Heart left ventricle (tissue), 16 donors: ENCODE data around the gene TATDN2. TPM values are rescaled to one million over a fixed set of nuclear protein-coding genes. Genes with fewer than 3 reads are reported as not detected.

ENCODE experiments used
- ATAC-seq, 4 donors: fragments of 200-7000 bp; cut with Tn5 transposase; one replicate each; pipeline ENCODE4 v1.9.1; 2020 to 2022; ENCODE audit warnings: moderate library complexity in 4 of 4, mild to moderate bottlenecking in 3 of 4, moderate number of reproducible peaks in 1 of 4
- DNase-seq, 5 donors: peaks; one replicate each; pipeline ENCODE4 v3.0.0-alpha.2; 2020
- H3K27ac ChIP-seq, 12 donors: fragments of 200-600 bp; sonication (generic) in 4 of 12; one replicate each; pipeline versions ENCODE4 v1.5.0 to v1.8.0; 2016 to 2022; ENCODE audit warnings: mild to moderate bottlenecking in 2 of 12
- H3K27me3 ChIP-seq, 9 donors: fragments of 200-600 bp; sonication (generic) in 2 of 9; one replicate each; pipeline versions ENCODE4 v1.5.1 to v1.8.0; 2016 to 2022; ENCODE audit warnings: mild to moderate bottlenecking in 3 of 9
- H3K36me3 ChIP-seq, 9 donors: fragments of 200-600 bp; sonication (generic) in 2 of 9; one replicate each; pipeline versions ENCODE4 v1.5.0 to v1.8.0; 2018 to 2022; ENCODE audit warnings: mild to moderate bottlenecking in 2 of 9
- H3K4me1 ChIP-seq, 12 donors: fragments of 200-600 bp; sonication (generic) in 4 of 12; one replicate each; pipeline versions ENCODE4 v1.5.0 to v1.8.0; 2016 to 2022; ENCODE audit warnings: mild to moderate bottlenecking in 3 of 12
- H3K4me3 ChIP-seq, 12 donors: fragments of 200-600 bp; sonication (generic) in 4 of 12; one replicate each; pipeline versions ENCODE4 v1.5.0 to v1.8.0; 2017 to 2022; ENCODE audit warnings: mild to moderate bottlenecking in 9 of 12, moderate library complexity in 4 of 12
- H3K9me3 ChIP-seq, 12 donors: fragments of 200-600 bp; sonication (generic) in 4 of 12; one replicate each; pipeline versions ENCODE4 v1.5.0 to v1.8.0; 2016 to 2022; ENCODE audit warnings: mild to moderate bottlenecking in 1 of 12
- CTCF ChIP-seq, 12 donors: fragments of 200-600 bp; sonication (generic) in 4 of 12; IDR thresholded peaks; one replicate each; pipeline versions ENCODE4 v1.5.0 to v1.8.0; 2018 to 2022; ENCODE audit warnings: antibody characterized with exemption in 12 of 12, mild to moderate bottlenecking in 5 of 12
- POLR2A ChIP-seq, 2 donors: fragments of 450-650 bp; IDR thresholded peaks; one replicate each; pipeline ENCODE4 v1.6.1; 2017; ENCODE audit warnings: antibody characterized with exemption in 2 of 2, mild to moderate bottlenecking in 2 of 2, moderate library complexity in 2 of 2
- WGBS, 4 donors: extraction: QIAGEN DNeasy Blood & Tissue Kit in 2 of 4; methylation state at CpG; one replicate each; pipeline versions ENCODE4 v1.1.5 to v1.1.7; 2013 to 2018; 5-methylcytosine and 5-hydroxymethylcytosine counted together
- intact Hi-C, 10 donors: fragments of 100-400 bp; cut with DNase I; formaldehyde crosslinking; loops; one replicate each; pipeline versions ENCODE4 v1.11.1 to v1.14.2; 2022
- polyA plus RNA-seq, 2 donors: library from polyadenylated mRNA; stranded (reverse); fragments of 200-250 nt; gene quantifications; one replicate each; pipeline ENCODE4 v1.2.3, GENCODE V29; 2013
- total RNA-seq, 9 donors: library from RNA; depleted of rRNA in 2 of 9; stranded (reverse); fragments of >200 nt in 2 of 9; fragmentation: NEBNext Ultra II Directional in 3 of 9; extraction: Animal tissue kit (Norgen Biotek cat#: 25700) in 3 of 9; gene quantifications; one replicate each; pipeline versions ENCODE4 v1.1.0 to v1.2.4, GENCODE V29; 2016 to 2023
- donor health status: ischemic (EF 13 %, LVEDD 7.1; RV severe dilation, severe dysfunction).
- donor health status: healthy with polysubstance abuse.
- donor health status: DM: no; HTN: yes; CAD: no.
- donor health status: DM: no; HTN: no; CAD: no.
- donor health status: ischemic (EF 25% LVEDD 6.9; RV normal size, moderate dysfunction).
- donor health status: ischemic (EF 25% LVEDD 5.7; RV mildly dilated, moderate dysfunction).
- donor health status: healthy.
- donor health status: DM: yes; HTN: yes; CAD: no.
- donor health status: ischemic (EF 35%, LVEDD 5.7; RV mildly dilated, moderate dysfunction).
- donor health status: nonischemic (EF 11% LVEDD 7.7; RV severe dilation, severe dysfunction).
- donor health status: DM: yes; HTN: yes; CAD: no.
- donor health status: PGD.
- donor health status: ischemic (EF 29% LVEDD 5.4; RV normal size, mild dysfunction).
- donor health status: nonischemic (EF 23%, LVEDD 6.1; RV moderate dilation, normal function).

The TATDN2 gene
- total and polyA plus RNA-seq, 11 donors: 8.6 to 31.6 (median 16.8) TPM

- no peaks in the 10 kb centered on the region for H3K9me3 ChIP-seq
- intact Hi-C loops: no loop called here
- no peak for ATAC-seq
- WGBS, 4 donors: 86 to 94% (median 89%) methylated on average over 4 of the region's 4 CpGs
- no peak for DNase-seq
- no peaks in the 10 kb centered on the region for H3K27me3 ChIP-seq
- peaks cover 0 to 26% (median 1%) of the 10 kb centered on the region in 12 donors for H3K4me1 ChIP-seq
- no peak overlapping the region for H3K27ac ChIP-seq
- peaks cover 0 to 84% (median 55%) of the 10 kb centered on the region in 9 donors for H3K36me3 ChIP-seq
- TF ChIP-seq CTCF (IDR thresholded peaks at IDR 0.05): no peak
- no peak overlapping the region for H3K4me3 ChIP-seq
Measured at GRCh38 chr3:10259798-10260197, 11.5 kb downstream of the TATDN2 start.

GRCh38 chr3:10260211-10260701 lies 12.0 kb downstream of the TATDN2 start:
- intact Hi-C loops: no loop called here
- no peak overlapping the region for H3K4me3 ChIP-seq
- H3K9me3 ChIP-seq: no peaks in the 10 kb centered on the region
- H3K36me3 ChIP-seq: peaks cover 0 to 80% (median 55%) of the 10 kb centered on the region in 9 donors
- TF ChIP-seq POLR2A (IDR thresholded peaks at IDR 0.05): no peak
- no peak for TF ChIP-seq CTCF (IDR thresholded peaks at IDR 0.05)
- H3K27me3 ChIP-seq: no peaks in the 10 kb centered on the region
- H3K4me1 ChIP-seq: peaks cover 0 to 25% (median 1%) of the 10 kb centered on the region in 12 donors
- ATAC-seq (no peak), DNase-seq (no peak)
- WGBS, 4 donors: 75 to 93% (median 91%) methylated on average over 6 of the region's 6 CpGs
- H3K27ac ChIP-seq: no peak overlapping the region

GRCh38 chr3:10262027-10262426 lies 13.8 kb downstream of the TATDN2 start:
- Histone ChIP-seq H3K36me3 (peaks cover 0 to 79% (median 50%) of the 10 kb centered on the region in 9 donors), H3K4me3 (no peak overlapping the region), H3K27ac (no peak overlapping the region), H3K9me3 (no peaks in the 10 kb centered on the region), H3K4me1 (peaks cover 0 to 34% (median 1%) of the 10 kb centered on the region in 12 donors), H3K27me3 (no peaks in the 10 kb centered on the region)
- DNase-seq (no peak), ATAC-seq (no peak)
- TF ChIP-seq CTCF (IDR thresholded peaks at IDR 0.05) (no peak), POLR2A (IDR thresholded peaks at IDR 0.05) (no peak)
- 53 to 66% (median 59%) methylated on average over 4 of the region's 4 CpGs for WGBS, 4 donors
- intact Hi-C loops: no loop called here

GRCh38 chr3:10263646-10264363 lies 15.5 kb downstream of the TATDN2 start:
- H3K27me3 ChIP-seq: no peaks in the 10 kb centered on the region
- peaks cover 0 to 87% (median 64%) of the 10 kb centered on the region in 9 donors for H3K36me3 ChIP-seq
- H3K9me3 ChIP-seq: no peaks in the 10 kb centered on the region
- DNase-seq (no peak), ATAC-seq (peak in 3 of 4 donors; percentile 64 to 66 (median 65))
- H3K4me3 ChIP-seq: peak overlapping the region in 2 of 12 donors; percentile 8 to 12
- H3K27ac ChIP-seq: peak overlapping the region in 2 of 12 donors; percentile 32 to 58
- intact Hi-C loops: no loop called here
- no peak for TF ChIP-seq POLR2A (IDR thresholded peaks at IDR 0.05)
- TF ChIP-seq CTCF (IDR thresholded peaks at IDR 0.05): peak in 9 of 12 donors; percentile 9 to 50 (median 39)
- WGBS, 4 donors: 68 to 69% (median 68%) methylated on average over 12 of the region's 12 CpGs
- H3K4me1 ChIP-seq: peaks cover 0 to 44% (median 4%) of the 10 kb centered on the region in 12 donors
